Activated CD4-positive, alpha-beta T cell treated with anti-CD3 and anti-CD28 coated beads for 4 hours (primary cell): ENCODE results near the gene GALNT9.

Experiments used
- DNase-seq, 2 donors: peaks; one replicate each; pipeline ENCODE4 v3.0.0-alpha.2; 2020

The GALNT9 gene

DNA sequence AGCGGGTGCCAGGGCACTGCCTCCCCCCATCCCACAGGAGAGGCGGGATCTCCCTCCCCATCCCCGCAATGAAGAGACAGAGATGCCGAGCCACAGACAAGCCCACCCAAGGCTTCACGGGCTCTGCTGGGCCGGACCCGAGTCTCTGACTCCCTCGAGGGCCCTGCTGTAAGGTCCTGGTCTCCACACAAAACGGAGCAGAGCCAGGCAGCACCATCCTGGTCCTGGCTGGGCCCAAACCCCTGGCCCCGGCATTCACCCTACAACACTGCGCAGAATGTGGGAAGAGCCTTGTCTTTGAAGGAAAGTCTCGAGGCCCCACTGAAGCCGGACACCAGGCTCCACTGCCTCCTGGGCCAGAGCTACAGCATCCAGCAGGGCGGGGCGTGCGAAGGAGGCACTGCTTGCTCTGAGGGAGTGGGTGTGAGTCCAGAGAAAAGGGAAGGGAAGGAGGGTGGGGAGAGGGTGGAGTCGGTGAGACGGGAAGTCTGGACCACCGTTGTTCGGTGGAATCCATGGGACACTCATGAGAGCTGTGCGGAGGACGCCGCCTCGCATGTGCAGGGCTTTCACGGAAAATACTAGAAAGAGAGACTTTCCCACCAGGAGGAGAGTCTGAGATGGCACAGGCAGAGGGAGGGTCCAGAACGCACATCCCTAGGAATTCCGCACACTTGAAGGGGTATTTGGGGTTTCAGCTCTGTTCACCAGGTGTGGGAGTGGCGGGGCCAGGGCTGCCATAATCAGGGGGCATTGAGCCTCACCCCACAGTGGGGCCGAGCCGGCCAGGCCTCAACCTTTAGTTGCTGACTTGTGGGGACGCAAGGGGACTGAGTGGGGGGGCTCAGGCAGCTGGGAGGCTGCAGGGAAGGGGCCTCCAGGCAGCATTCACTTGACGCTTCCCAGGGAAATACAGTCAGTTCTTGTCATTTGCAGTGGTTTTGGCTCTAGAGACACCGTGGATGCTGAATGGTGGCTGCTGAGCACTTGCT, 36.8 kb downstream of the GALNT9 start:
- no peak for DNase-seq

GRCh38 chr12:132291402-132292175, 37.8 kb downstream of the GALNT9 start:
- DNase-seq = no peak

- no peak for DNase-seq
Measured at GRCh38 chr12:132290203-132290540, 39.2 kb downstream of the GALNT9 start.

DNA sequence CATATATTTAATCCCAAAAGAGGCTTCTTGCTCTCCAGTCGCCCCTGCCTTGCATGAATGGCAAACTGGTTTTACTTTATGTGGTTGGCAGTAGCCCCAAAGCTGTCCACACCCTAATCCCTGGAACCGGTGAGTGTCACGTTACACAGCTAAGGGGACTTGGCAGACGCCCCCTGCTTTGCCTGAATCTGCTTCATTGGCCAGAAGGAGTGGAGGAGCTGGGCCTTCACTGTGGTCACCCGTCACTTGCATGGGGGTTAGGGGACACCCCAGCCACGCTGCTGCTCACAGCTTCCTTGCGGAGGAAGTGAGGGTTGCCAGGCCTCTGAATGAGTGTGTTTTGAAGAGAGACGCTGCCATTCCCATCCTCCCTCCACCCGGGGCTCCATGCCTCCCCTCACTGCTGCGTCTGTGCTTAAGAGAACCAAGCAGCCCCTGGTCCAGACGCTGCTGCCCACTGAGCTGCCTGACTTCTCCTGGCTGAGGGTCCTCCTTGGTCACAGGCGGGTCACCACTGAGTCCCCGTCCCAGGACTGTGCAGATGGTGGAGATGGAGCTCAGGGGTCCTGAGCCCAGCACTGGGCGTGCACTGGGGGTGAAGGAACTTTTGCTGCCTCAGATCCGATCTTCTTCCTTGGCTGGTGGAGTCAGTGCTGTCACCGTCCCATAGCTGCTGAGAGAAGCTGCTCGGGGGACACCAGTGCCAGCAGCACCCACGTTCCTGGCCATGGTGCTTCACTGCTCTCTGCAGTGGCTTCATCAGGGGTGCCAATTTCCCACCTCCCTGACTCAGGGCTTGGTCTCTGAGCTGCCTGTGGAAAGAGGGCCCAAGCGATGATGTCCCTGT, 39.8 kb downstream of the GALNT9 start:
- DNase-seq = no peak

DNA sequence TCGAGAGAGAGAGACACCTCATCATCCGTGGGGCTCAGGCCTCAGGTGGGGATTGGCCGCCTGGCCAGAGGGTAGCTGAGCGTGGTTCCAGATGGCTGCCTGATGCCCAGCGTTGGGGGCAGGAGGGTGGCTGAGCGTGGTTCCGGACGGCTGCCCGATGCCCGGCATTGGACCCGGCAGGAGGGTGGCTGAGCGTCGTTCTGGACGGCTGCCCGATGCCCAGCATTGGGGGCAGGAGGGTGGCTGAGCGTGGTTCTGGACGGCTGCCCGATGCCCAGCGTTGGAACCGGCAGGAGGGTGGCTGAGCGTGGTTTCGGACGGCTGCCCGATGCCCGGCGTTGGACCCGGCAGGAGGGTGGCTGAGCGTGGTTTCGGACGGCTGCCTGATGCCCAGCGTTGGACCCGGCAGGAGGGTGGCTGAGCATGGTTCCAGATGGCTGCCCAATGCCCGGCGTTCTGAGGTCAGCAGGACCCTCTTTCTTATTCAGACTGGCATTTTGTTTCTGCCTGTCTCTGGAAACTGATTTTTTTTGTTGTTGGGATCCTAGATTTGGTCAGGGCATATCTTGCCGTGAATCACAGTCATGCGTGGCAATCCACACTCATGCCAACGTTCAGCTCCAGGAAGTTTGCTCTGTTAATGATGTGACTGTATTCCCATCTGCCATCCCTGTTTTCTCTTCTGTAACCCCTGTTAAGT, 40.7 kb downstream of the GALNT9 start:
- no peak for DNase-seq

GRCh38 chr12:132287391-132288238, 41.8 kb downstream of the GALNT9 start:
- DNase-seq = no peak

- no peak for DNase-seq
Measured at GRCh38 chr12:132286912-132287311, 42.5 kb downstream of the GALNT9 start.

DNA sequence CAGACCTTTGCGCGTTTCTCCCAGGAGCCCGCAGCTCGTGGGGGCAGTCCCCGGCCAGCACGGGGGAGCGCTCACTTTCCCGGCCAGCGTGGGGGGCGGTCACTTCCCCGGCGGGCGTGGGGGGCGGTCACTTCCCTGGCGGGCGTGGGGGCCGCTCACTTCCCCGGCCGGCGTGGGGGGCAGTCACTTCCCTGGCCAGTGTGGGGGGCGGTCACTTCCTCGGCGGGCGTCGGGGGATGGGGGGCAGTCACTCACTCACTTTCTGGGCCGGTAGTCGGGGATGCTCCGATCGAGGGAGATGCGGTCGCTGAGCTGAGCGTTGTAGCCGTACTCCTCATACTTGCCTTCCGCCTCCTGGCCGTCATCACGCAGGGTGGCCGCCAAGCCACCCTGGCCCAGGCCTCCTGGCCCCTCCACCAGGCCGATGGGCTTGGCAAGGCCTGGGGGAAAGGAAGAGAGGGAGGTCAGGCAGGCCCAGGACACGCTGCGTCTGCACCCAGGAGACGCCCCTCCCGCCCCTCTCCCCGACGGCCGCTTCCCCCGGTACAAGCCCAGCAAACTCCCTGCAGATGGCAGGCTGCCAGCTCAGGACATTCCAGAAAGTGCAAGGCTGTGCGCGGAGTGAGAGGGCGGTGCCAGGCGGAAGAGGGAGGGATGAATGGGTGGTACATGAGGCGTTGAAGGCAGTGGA, 43.3 kb downstream of the GALNT9 start:
- no peak for DNase-seq

DNA sequence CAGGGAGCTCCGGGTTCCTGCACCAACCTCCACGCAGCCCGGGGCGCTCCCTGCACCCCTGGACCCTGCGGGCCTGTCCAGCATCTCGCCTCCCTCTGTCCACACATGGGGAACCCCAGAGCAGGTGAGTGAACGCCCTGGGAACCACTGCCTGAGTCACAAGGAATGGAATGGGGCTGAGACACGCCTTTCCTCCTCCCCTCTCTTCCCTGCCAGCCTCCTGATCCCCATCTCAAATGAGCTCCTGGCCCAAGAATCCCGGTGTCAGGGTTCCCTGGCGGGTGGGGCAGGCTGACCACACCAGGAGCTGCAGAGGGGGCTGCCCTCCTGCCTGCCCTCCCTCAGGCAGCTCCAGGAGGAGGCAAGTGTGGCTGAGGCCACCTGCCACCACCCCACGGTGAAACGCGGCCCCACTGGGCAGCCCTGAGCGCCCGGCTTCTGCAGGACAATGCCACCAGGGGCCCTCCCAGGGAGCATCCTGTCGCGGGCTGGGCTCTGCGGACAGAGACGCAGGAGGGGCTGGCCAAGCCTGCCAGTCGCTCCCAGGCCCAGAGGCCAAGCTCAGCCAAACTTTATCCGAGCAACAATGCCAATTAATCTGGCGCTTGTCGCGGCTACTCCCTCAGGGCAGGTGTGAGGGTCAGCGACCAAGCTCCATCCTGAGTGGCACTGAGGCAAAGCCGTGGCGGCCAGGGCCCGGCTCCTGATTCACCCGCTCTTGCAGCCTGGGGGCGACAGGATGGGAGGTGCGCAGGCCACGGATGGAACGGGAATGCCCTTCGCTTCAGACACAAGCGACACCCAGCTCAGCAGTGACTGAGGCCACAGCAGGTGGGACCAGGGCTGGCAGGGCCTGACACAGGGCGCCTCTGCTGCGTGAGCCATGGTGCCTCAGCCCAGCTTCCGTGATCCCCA, 44.3 kb downstream of the GALNT9 start:
- DNase-seq = no peak

DNA sequence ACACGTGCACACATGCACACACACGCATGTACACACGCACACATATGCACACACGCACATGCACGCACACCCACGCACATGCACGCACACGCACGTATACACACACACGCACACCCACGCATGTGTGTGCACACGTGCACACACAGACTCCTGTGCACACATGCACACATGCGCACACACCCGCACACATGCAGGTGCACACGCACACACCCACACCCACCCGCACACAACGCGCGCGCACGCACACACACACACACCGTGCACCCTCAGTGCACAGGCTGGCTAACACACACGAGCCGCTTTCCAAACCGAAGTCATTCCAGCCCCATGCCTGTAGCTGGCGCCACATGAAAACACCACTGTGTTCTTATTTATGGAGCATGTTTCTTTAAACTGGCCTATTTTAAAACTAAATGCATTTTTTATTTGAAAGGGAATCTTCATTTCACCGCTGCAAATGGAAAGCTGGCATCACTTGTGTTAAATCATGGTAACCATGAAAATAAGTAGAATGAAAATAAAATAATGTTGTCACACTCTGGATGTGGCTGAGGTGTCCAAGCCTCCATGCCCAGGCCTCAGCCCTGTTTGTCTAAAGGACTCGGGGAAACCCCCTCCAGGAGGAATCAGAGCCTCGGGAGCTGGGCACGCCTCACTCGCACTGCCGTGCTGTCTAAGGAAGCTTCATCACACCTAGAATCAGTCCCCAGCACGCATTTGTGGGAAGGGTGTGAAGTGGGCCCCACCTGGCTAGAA, 45.1 kb downstream of the GALNT9 start:
- no peak for DNase-seq

DNA sequence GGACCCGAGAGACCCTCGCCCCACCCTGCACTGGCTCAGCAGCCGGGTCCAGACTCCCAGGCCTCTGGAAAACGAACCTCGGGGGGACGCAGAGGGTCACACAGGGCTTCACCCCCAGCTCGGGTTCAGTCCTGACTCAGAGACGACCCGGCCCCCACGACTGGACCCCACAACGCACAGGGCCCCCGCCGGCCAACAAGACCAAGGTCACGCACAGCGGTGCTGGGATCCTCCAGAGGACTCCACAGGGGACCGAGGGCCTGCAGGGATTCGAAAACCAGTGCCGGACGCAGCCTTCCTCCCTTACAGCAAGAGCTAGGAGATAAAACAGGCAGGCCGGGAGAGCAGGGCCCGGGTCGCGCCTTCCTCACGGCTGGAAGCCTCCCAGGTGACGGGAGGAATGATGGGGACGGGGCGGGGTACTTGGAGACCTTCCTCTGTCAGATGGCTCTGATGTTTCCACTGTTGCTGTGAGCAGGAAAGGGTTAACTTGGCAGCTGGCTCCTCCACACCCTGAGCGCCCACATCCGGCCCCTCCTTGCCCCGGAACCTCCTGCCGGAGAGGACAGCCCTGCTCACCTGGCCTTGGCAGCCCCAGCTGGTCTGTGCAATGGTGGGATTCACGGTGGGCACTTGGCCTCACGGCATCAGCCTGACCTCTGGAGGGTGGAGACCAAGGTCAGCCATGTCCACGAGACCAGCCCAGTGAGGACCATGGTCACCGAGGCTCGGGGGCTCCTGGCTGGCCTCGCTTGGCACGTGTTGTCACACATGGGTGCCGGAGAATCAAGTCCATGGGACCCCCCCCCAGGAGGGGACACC, 46.2 kb downstream of the GALNT9 start:
- no peak for DNase-seq

GRCh38 chr12:132282031-132282949, 47.1 kb downstream of the GALNT9 start:
- no peak for DNase-seq

DNA sequence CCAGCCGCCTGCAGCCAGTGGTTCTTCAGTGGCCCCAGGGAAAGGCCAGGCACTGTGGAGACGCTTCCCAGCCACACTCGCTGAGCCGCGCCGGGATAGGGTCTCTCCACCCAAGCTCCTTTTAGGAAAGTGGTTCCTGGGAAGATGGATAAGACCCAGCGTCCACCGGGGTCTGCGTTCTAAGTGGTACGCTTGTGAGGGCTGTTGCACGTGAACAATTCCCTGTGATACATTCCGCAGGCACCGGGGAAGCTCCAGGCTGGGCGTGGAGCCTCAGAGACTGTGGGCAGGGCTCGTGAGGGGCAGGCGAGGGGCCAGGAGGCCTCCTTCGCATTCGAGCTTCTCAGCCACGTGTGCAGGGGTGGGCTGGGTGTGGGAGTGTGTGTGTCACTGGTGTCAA, 48.4 kb downstream of the GALNT9 start:
- no peak for DNase-seq

GRCh38 chr12:132280406-132280805, 49.0 kb downstream of the GALNT9 start:
- DNase-seq = no peak

DNA sequence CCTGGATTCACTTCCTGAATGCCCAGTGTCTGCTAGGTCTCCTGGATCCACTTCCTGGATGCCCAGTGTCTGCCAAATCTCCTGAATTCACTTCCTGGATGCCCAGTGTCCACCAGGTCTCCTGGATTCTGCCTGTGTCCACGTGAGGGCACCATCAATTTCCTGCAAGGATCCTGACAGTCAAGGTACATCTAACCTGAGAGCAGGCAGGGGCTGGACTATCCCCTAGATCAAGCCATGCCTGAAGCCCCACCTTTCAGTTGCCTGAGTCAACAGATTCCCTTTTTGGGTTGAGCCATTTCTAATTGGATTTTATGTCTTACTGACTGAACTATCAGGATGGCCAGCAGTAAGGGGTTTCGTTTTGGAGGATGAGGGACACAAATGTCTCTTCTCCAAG, 49.5 kb downstream of the GALNT9 start:
- DNase-seq = no peak

GRCh38 chr12:132279184-132279889, 50.1 kb downstream of the GALNT9 start:
- DNase-seq = no peak
